ENCODE measurements around the gene FUT6.
A peak's percentile ranks its signal among the peaks of the same experiment; 100 is the strongest.

Gene FUT6

DNA sequence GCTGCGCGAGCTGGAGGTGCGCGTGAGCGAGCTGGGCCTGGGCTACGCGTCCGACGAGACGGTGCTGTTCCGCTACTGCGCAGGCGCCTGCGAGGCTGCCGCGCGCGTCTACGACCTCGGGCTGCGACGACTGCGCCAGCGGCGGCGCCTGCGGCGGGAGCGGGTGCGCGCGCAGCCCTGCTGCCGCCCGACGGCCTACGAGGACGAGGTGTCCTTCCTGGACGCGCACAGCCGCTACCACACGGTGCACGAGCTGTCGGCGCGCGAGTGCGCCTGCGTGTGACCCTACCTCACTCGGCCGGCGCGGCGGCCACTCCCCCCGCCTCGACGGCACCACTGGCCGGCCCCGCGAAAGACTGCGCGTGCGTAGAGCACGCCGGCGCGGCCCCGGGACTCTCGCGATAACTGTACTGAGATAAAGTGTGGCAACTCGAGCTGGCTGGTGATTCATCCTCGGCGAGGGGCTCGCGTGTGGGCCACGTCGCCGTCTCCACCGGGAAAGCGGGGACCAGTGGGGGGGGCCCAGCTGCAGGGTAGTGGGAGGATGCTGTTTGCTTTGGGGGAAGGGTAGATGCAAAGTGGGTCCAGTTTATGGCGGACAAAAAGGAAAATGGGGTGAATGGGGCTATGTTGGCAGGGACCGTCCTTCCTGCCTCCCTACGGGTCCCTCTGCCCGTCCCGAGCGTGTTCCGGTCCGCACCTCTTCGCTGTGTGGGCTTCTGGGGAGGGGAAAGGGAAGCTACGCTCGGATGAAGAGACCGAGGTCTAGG is 11.4 kb downstream of the FUT6 start:
- peak; percentile 98 for DNase-seq

DNA sequence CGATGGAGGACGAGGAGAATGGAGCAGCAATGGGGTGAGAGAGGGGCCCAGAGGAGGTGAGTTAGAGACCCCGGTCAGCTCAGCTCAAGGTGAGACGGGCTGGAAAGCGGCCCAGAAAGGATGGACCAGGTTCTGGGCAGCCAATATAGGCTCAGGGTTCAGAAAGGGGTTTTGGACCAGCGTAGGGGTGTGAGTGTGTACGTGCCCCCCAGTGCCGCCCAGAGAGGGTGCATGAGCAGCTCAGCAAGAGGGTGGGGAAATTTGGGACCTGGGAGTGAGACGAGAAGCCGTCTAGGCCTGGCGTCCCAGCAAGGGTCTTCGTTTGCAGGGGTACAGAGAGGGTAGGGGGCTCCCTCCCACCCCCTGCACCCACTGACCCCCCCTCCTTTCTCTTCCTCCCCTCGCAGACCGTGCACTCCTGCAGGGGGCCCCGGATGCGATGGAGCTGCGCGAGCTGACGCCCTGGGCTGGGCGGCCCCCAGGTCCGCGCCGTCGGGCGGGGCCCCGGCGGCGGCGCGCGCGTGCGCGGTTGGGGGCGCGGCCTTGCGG is 12.1 kb downstream of the FUT6 start:
- DNase-seq: no peak

DNA sequence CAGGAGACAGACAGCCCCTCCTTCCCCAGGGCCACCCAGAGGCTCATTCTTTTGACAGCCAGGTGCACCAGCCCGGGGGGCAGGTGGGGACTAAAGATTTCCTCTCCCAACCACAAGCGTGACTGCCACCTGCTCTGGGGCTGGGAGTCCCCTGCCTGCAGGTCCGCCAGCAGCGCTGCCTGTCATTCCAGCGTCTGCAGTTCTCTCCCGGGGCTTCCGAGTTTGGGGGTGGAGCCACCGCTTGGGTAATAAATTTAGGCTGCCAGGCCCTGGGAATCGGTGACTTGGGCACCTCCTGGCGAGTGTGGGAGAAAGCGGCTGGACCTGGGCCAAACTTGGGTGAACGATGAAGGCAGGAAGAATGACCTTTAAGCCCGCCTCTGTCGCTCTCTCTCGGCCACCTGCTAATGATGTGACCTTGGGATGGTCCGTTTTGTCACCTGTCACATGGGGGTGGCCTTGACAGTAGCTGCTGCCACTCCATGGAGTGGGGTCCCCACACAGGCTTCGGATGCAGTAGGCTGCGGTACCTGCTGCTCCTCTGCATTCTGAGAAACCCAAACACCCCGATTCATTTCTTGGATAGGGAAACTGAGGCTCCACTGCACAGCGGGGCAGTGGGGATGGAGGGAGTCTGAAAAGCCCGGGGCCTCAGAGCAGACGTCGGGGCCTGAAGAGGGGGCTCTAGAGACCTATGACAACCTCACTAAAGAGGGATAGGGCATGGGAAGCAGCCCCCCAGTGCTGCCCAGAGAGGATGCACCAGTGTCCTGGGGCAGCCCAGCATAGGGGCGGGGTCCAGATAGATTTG is 12.8 kb downstream of the FUT6 start:
- DNase-seq: peak; percentile 98

DNA sequence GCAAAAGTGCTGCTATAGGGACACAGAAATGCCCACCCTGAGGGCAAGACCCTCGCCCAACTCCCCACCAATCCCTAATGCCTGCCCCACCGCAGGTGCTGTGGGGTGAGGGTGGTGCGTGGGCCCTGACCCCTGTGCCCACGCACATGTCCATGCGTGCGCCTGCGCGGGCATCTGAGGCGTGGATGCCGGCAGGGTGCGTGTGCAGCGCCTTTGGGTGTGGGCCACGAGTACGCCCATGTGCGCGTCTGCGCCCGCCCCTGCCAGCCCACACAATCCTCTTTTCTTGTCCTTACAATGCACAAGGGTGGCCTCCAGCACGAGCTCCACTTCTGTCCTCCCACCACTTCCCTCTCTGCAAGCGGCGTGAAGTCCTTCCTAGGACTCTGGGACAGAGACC is 14.3 kb downstream of the FUT6 start:
- DNase-seq: no peak

DNA sequence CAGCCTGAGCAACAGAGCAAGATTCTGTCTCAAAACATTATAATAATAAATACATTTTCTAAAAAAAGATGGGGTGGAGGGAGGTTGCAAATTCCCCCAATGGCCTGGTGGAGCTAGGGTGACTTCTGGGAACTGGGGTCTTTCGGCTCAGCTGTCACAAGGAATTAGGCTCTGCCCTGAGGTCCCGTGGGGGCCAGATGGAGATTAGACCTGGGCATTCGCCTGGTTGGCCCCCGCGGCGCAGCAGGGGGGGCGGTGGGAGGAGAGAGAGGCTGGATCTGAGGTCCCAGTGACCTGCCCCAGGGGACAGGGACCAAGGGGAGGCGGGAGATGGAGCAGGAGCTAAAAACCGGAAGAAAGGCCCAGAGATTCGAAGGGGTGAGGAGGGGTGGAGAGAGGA is 14.8 kb downstream of the FUT6 start:
- DNase-seq: no peak

DNA sequence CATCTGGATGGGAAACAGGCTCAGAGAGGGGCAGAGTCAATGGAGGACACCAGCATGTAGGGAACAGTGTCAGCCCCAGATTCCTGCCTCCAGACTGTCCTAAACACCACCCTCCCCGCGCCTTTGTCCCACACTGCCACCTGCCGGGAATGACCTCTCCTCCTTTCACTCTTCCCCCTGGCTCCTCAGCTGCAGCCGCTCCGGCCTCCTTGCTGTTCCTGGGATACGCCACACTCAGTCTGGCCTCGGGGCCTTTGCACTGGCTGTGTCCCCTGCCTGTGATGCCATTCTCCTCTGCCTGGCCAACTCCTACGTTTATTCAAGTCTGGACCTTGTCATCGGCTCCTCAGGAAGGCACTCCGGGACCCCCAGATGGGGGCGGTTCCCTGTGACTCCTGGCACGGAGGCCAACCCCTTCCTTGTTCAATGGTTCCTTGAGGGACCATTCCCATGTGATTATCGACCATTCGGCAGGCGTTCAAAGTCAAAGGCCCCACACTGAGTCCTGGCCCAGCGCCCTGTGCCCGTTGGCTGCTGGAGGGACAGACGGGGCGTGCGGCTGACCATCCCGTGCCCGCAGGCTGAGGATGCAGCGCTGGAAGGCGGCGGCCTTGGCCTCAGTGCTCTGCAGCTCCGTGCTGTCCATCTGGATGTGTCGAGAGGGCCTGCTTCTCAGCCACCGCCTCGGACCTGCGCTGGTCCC is 15.8 kb downstream of the FUT6 start:
- no peak for DNase-seq

DNA sequence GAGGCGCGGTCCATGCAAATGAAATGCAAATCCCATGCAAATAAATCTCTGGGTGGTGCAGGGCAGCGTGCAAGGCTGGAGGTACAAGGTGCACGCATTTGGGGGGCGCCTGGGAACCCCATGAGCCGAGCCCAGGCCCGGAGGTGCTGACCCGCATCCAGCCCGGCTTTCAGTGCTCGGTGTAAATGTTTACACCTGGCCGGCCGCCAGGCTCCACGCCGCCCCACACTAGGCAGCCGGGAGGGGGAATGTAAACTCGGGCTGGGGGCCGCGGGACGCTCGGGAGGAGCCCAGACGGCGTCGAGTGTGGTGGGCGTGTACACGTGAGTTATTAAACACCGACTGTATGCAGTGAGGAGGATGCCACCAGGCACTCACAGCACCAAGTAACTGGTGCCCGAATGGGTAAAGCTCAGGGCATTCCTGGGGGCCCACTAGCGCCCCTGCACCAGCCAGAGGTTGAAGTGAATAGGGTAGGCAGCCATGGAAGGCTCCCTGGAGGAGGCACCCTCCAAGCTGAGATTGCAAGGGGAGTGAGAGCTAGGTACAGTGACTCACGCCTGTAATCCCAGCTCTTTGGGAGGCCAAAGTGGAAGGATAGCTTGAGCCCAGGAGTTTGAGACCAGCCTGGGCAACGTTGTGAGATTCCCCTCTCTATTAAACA is 17.2 kb downstream of the FUT6 start:
- peak; percentile 43 for DNase-seq

DNA sequence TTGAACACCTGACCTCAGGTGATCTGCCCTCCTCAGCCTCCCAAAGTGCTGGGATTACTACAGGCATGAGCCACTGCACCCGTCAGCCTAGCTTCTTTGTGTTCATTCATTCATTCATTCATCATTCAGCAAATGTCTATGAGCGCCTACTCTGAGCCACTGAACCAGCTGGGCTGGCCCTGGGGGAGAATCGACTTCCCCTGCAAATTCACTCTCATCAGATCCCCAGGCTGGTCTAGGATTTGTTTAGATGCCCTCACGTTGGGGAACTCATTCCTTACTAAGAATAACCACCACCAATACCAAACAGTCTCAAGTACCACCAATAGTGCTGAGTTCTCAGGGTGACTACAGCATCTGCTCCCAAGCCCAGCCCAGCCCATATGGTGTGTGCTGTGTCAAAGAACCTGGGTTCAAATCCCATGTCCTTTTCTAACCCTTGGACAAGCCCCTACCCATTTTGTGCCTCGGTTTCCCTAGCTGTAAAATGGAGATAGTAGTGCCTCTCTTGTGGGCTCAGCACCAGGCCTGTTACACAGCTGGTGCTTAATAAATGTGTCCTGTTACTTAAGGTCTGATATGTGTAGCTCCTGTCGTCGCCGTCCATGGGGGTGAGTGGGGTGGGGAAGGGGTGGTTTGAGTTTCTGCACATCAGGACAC is 17.9 kb downstream of the FUT6 start:
- DNase-seq: no peak

DNA sequence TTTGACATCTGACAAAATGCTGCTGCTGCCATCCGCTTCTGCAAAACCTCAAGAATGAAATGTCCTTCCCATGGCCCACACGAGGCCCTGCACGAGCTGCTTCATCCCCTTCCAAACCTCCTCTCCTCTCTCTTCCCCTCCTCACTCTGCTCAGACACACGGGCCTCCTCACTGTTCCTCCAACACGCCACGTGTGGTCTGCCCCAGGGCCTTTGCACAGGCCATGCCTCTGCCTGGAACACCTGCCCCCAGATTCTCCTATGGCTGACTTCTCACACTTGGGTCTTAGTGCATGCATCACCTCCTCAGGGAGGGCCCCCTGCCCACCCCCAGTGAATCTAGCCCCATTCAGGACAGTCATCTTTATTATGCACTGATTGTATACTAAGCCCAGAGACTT is 18.7 kb downstream of the FUT6 start:
- no peak for DNase-seq

DNA sequence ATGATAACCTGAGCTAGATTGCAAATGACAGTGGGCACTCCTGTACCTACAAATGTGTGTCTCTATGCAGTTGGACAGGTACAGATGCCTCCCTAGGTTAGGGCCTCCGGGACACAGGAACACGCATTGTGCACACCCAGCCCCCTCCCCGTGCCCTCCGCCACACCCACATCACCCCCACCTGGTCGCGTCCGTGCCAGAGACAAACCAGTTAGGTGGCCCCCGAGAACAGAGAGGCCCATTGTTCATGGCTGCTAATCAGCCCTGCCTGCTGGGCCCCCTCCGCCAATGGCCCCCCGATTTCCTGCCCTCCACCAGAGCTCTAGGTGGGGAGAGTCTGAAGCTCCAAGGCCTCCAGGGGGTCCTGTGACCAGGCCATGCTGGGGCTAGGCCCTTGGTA is 20.9 kb downstream of the FUT6 start:
- DNase-seq: no peak

DNA sequence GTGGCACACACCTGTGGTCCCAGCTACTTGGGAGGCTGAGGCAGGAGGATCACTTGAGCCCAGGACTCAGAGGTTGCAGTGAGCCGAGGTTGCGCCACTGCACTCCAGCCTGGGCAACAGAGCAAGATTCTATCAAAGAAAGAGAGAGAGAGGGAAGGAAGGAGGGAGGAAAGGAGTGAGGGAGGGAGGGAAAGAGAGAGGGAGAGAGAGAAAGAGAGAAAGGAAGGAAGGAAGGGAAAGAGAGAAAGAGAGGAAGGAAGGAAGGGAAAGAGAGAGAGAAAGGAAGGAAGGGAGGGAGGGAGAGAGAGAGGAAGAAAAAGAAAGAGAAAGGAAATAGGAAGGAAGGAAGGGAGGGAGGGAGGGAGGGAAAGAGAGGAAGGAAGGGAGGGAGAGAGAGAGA is 22.3 kb downstream of the FUT6 start:
- DNase-seq: no peak

DNA sequence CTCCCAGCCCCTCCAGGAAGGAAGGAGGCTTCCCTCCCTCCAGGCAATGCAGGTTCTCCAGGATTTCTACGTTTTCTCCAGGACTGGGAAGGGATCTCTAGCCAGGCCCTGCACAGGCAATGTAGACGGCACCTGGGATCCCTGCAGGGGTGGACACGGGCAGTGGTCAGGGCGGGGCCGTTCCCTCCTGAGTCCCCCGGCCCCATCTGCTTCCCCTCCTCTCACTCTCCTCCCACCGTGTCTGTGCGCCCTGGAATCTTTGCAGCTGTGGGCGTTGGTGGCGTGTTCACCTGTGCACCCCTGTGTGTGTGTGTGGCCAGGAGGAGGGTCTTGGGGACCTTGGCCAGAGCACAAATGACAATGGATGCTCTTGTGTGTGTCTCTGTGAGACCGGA is 24.7 kb downstream of the FUT6 start:
- no peak for DNase-seq

DNA sequence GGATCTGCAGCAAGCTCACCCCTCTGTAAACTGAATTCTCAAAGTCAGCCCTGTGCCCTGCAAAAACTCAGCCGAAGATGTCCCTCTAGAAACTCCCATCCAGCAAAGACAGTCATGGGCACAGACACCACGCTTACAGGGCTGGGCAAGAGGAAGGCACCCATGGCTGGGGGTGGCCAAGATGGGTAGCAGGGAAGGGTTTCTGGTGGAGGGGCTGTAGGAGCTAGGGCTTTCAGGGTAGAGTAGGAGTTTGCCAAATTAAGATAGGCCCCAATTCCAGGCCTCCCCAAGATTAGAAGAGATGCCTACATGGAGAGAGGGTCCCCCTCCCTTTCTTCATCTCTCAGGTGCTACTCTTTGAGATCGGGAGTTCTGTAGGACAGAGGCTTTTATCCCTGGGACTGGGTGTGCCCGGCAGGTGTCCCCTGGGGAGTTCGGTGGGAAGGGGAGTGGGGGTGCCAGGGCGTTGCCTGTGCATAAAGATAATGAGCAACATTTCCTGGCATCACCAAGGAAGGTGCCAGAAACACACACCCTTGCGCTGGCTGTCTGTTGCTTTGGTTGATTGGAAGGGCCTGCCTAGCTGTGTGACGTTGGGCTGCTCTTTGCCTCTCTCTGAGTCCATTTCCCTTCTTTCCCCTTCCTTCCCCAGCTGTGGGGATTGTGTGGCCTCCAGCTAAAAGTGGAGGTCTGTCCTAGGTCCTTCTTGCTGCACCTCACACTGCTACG is 25.2 kb downstream of the FUT6 start:
- DNase-seq: no peak

DNA sequence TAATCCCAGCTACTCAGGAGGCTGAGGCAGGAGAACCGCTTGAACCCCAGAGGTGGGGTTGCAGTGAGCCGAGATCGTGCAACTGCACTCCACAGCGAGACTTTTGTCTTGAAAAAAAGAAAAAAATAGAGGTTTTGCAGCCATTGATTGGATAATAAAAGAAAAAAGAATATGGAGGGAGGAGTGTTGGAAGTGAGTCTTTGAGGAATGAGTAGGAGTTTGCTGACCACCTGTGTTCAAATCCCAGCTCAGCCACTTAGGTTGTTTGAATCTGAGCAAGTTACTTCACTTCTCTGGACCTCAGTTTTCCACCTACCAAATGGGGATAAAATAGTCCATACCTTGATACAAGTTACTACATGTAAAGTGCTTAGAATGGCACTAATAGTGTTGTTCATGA is 28.4 kb downstream of the FUT6 start:
- DNase-seq: no peak

DNA sequence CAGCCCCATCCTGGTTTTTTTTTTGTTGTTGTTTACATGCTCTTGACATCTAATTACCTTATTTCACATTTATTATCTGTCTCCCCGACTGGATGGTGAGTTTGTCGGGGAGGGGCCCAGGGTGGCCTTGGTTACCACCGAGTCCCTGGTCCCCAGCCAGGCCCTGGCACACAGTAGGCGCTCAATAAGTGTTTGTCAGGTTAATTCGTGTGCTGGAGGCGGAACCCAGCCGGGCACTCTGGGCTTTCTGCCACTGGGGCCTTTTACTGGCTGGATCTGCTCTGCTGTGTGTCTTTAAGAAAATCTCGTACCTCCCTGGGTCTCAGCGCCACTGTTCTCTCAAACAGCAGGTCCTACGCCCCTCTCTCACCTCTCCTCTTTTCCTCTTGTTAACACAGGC is 30.0 kb downstream of the FUT6 start:
- DNase-seq: no peak

DNA sequence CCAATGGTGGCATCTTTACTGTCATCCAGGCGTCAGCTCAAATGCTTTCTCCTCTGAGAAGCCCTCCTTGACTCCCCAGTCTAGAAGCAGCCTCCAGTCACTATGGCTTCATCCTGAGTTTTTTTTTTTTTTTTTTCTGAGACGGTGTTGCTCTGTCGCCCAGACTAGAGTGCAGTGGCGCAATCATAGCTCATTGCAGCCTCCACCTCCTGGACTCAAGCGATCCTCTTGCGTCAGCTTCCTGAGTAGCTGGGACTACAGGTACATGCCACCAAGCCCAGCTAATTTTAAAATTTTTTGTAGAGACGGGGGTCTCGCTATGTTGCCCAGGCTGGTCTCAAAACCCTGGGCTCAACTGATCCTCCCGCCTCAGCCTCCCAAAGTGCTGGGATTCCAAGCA is 30.4 kb downstream of the FUT6 start:
- DNase-seq: no peak

DNA sequence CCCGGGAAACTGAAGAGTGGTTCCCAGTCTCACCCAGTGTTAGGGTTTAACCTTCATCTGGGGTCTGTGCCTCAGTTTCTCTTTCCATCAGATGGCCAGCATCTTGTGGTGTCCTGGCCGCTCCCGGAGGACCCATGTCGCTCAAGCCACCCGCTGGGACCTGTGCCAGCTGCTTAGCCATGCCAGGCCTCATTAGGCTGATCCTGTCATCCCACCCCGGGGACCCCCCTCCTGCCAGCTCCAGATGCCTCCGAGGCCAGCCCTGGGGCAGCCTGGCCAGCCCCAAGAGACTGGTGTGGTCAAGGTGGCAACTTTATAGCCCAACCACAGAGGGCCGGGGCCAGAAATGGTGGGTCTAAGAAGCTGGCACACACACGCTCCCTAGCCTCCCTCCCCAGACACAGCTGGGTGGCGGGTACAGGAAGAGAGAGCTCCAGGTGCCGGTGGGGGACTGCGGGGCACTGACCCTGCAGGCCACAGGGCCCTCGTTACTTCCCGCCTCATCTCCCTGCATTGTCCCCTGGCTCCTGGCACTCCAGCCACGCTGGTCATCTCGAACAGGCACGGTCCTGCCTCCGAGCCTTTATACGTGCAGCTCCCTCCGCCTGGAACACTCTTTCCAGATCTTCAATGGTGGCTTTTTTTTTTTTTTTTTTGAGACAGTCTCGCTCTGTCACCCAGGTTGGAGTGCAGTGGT is 31.2 kb downstream of the FUT6 start:
- no peak for DNase-seq

DNA sequence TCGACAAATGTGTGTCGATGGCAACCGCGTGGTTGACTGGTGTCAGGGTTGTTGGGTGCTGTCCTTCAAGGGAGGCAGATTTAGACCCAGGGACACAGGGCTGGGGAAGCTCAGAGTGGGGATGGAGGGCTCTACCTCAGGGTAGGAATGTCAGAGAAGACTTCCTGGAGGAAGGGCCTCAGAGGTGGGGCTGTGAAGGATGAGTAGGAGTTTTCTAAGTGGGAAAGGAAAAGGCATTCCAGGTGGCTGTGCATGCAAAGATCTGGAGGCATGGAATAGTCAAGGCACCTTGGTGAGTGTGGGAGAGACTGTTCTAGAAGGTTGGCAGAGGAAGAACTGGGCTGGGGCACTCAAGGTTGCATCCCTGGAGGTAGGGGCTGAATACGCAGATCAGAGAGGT is 32.6 kb downstream of the FUT6 start:
- no peak for DNase-seq

DNA sequence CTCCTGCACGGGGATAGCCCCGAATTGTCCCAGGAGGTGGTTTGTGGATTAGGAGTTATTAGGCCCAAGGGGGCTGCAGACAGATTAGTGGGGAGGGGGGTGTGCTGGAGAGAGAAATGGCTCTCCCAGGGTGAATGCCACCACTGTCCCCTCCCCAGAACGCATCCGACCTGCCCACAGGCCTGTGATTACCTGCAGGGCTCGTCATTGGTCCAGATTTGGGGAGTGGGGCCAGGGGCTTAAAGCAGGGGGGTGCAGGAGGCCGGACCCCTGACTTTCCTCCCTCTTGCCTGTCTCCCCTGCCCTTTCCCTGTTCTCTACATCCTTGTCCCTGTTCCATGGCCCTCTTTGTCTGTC is 33.4 kb downstream of the FUT6 start:
- DNase-seq: no peak

DNA sequence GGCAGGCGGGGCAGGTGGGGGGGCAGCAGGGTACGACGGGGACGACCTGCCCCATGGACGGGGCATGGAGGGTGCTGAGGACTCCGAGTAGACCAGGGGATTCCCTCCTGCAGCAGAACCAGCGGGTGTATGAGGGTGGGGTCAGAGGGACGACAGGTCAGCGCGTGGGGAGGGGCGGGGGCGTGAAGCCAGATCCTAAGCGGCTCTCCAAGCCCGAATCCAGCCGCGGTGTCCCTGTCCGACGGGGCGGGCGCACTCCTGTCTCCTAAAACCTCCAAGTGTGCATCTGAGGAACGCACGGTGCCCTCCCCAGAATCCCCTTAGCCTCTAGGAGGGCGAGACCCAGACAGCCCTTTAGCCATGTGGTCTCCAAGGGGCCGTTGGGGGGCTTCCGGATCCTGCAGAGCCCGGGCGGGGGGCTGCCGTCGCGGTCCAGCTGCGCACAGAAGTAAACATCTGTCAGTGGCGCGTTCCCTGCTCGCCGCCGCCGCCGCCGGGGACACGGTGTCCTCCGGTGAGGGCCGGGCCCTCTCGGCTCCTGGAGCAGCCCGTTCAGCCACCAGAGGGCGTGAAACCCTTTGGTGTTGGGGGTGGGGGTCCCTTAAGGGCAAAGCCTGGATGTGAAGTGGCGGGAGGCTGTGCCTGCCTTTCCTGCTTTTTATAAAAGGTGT is 33.9 kb downstream of the FUT6 start:
- peak; percentile 81 for DNase-seq

All from NCI-H345 (cell line).